ENCODE data around the gene SVBP.

Gene SVBP

DNA sequence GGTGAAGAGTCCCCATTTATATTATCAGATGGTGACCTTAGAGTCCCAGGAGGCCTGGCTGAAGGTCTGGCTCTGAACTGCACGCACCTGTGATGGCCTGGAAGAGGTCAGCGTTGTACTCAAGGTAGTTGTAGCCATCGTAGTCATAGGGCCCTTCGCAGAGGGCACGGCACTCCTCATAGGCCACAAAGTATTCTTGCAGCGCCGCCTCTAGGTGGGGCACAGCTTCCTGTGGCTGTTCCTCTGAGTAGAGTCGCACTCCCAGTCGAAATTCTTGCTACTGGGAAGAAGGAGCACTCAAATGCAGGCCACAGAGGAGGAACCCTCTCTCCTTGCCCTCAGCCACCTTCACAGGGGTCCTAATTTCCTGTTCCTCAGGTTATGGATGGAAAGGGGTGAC lies 58.1 kb downstream of the SVBP start:
- DNase-seq: no peak

- DNase-seq: no peak
Observed at GRCh38 chr1:42758641-42759040, 58.6 kb downstream of the SVBP start.

DNA sequence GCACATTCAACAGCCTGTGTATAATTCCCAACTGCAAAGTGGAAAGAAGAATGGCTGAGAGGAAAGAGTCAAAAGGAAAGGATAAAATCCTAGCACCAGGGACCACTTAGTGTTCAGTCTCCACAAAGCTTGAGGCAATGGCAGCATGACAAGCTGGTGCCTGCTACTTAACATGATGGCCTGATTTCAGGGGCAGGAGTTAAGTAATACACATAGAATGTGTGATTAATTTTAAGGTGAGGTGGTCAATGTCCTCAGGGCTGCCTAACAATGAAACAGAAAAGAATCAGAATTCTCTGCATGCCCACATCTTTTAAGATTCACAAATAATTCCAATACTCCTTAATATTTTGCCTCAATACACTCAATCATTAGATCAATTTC lies 59.3 kb downstream of the SVBP start:
- DNase-seq: no peak

Data from activated CD4-positive, alpha-beta T cell treated with anti-CD3 and anti-CD28 coated beads, Interleukin-2, amount 50 U/mL, for 48 hours (primary cell).